DND-41 (cell line): ENCODE data around the gene TMEM252.
A peak's percentile ranks its signal among the peaks of the same experiment; 100 is the strongest.

Experiments used
- EZH2 ChIP-seq: IDR thresholded peaks from 3 replicates; pipeline ENCODE4 v1.6.1; 2012; ENCODE audit warnings: borderline replicate concordance, low read depth, mild to moderate bottlenecking, moderate library complexity, low read length, inconsistent platforms; ENCODE audit not compliant: severe bottlenecking
- TF ChIP-seq, protein P1 (sequence below): IDR thresholded peaks from 2 replicates; pipeline ENCODE4 v1.5.1; 2012; ENCODE audit warnings: borderline replicate concordance, low read length, moderate library complexity, mild to moderate bottlenecking; ENCODE audit not compliant: poor library complexity, severe bottlenecking; ENCODE audit errors: extremely low read depth

DNA sequence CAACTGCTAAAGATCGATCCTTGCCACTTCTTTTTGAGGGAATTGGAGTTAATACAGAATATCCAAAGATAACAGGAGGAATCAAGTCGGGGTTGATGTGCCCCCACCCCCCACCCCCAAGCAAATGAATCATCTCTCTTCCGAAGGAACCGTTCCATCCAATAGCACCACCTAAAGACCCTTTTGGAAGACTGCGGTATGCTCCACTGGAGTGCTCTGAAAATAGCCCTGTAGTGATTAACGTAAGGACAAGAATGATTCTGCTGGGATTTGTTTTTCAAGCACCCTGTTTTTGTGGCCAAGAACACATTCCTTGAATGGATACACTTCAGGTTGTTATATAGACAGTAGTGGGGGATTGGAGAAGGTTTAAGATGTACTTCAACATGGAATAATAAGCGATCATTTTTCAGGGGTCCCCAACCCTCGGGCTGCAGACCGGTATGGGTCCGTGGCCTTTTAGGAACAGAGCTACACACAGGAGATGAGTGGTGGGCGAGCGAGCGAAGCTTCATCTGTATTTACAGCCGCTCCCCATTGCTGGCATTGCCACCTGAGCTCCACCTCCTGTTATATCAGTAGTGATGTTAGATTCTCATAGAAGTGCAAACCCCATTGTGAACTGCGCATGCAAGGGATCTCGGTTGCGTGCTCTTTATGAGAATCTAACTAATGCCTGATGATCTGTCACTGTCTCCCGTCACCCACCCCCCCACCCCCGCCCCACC lies 44.5 kb upstream of the TMEM252 start:
- TF ChIP-seq, protein P1, sequence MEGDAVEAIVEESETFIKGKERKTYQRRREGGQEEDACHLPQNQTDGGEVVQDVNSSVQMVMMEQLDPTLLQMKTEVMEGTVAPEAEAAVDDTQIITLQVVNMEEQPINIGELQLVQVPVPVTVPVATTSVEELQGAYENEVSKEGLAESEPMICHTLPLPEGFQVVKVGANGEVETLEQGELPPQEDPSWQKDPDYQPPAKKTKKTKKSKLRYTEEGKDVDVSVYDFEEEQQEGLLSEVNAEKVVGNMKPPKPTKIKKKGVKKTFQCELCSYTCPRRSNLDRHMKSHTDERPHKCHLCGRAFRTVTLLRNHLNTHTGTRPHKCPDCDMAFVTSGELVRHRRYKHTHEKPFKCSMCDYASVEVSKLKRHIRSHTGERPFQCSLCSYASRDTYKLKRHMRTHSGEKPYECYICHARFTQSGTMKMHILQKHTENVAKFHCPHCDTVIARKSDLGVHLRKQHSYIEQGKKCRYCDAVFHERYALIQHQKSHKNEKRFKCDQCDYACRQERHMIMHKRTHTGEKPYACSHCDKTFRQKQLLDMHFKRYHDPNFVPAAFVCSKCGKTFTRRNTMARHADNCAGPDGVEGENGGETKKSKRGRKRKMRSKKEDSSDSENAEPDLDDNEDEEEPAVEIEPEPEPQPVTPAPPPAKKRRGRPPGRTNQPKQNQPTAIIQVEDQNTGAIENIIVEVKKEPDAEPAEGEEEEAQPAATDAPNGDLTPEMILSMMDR, result peak; percentile 4
- TF ChIP-seq EZH2, result no peak
